Sigmoid colon (tissue), 7 donors: Measurements from ENCODE around the gene NF2. TPM values are rescaled to one million over a fixed set of nuclear protein-coding genes. Genes with fewer than 3 reads are reported as not detected.

Source experiments
- DNase-seq: peaks from one replicate; pipeline ENCODE4 v3.0.0-alpha.2; 2019
- H3K27ac ChIP-seq, 4 donors: fragments of 200-600 bp; sonication (generic); one replicate each; pipeline ENCODE4 v1.5.1; 2016 to 2019; ENCODE audit warnings: mild to moderate bottlenecking in 1 of 4
- H3K27me3 ChIP-seq, 3 donors: fragments of 200-600 bp; sonication (generic); one replicate each; pipeline ENCODE4 v1.5.1; 2019; ENCODE audit warnings: mild to moderate bottlenecking in 1 of 3
- H3K36me3 ChIP-seq, 4 donors: fragments of 200-600 bp; sonication (generic); one replicate each; pipeline ENCODE4 v1.5.1; 2016 to 2019
- H3K4me1 ChIP-seq, 4 donors: fragments of 200-600 bp; sonication (generic); one replicate each; pipeline ENCODE4 v1.5.1; 2017 to 2019
- H3K4me3 ChIP-seq, 4 donors: fragments of 200-600 bp; sonication (generic); one replicate each; pipeline ENCODE4 v1.5.1; 2017 to 2019; ENCODE audit warnings: mild to moderate bottlenecking in 2 of 4, moderate library complexity in 1 of 4
- H3K9me3 ChIP-seq, 4 donors: fragments of 200-600 bp in 3 of 4; sonication (generic) in 3 of 4; one replicate each; pipeline versions ENCODE4 v1.5.1 to v1.6.1; 2013 to 2019
- EP300 ChIP-seq, 4 donors: sonication (generic); formaldehyde crosslinking; IDR thresholded peaks; one replicate each; pipeline ENCODE4 v1.6.1; 2017; ENCODE audit warnings: antibody characterized with exemption in 4 of 4
- POLR2A ChIP-seq, 2 donors: fragments of 450-650 bp; IDR thresholded peaks; one replicate each; pipeline ENCODE4 v1.6.1; 2016; ENCODE audit warnings: antibody characterized with exemption in 2 of 2, mild to moderate bottlenecking in 2 of 2, moderate library complexity in 2 of 2
- POLR2AphosphoS5 ChIP-seq, 4 donors: sonication (generic); formaldehyde crosslinking; IDR thresholded peaks; one replicate each; pipeline ENCODE4 v1.6.1; 2017; ENCODE audit warnings: antibody characterized with exemption in 4 of 4
- WGBS, 2 donors: extraction: QIAGEN DNeasy Blood & Tissue Kit; methylation state at CpG; one replicate each; pipeline ENCODE4 v1.1.7; 2013; 5-methylcytosine and 5-hydroxymethylcytosine counted together
- intact Hi-C: fragments of 100-400 bp; cut with DNase I; formaldehyde crosslinking; loops from one replicate; pipeline ENCODE4 v1.15.1; 2023
- polyA plus RNA-seq, 3 donors: library from polyadenylated mRNA; stranded (reverse); fragments of 200-250 nt; gene quantifications; one replicate each; pipeline ENCODE4 v1.2.3, GENCODE V29; 2013
- total RNA-seq, 4 donors: library from RNA; depleted of rRNA; stranded (reverse); fragments of >200 nt; gene quantifications; one replicate each; pipeline ENCODE4 v1.1.0, GENCODE V29; 2016
- TF ChIP-seq, protein P1 (sequence below), 4 experiments: fragments of 450-650 bp in 3 of 4; fragments of 200-600 bp in 1 of 4; IDR thresholded peaks; one replicate each; pipeline ENCODE4 v1.5.1; 2016 to 2019; ENCODE audit warnings: antibody characterized with exemption in 4 of 4, mild to moderate bottlenecking in 3 of 4, moderate library complexity in 2 of 4
- donor health status: healthy with polysubstance abuse.
- donor health status: Bipolar disorder and iron deficiency.
- donor health status: healthy.

The NF2 gene
- total and polyA plus RNA-seq, 7 donors, result 3.6 to 34.3 (median 18.7) TPM

DNA sequence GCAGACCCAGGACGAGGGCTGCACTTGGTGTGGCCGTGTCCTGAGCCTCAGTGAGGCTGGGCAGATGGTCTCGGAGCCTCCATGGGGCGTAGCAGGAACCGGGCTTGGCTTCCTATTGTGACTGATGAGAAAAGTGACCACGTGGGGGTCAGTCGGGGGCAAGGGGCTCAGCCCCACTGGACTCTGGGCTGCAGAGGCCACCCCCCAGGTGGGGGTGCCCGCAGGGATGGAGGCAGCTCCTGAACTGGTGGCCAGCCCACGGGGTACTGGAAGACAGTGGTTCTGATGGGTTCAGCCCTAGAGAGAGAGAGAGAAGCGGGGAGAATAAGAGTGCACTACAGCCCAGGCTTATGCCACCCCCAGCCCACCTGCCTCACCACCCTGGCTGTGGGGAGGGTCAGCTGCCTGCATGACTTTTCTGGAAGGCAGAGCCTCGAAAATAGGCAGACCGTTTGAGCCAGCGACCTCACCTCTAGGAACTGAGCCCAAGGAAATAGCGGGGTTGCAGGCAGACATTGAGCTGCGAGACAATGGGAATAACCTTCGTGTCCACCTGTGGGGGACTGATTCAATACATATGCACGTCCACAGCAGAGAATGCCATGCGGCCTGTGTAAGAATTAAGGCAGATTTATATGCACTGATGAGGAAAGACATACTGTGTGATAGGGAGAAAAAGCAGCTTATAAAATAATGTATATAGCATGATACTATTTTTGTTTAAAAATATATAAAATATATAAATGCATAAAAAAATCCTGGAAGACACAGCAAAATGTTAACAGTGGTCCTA, 127.8 kb downstream of the NF2 start:
- TF ChIP-seq POLR2AphosphoS5 (IDR thresholded peaks at IDR 0.05), result no peak
- no peak for TF ChIP-seq EP300 (IDR thresholded peaks at IDR 0.05)
- no peak for TF ChIP-seq POLR2A (IDR thresholded peaks at IDR 0.05)
- TF ChIP-seq, protein P1, sequence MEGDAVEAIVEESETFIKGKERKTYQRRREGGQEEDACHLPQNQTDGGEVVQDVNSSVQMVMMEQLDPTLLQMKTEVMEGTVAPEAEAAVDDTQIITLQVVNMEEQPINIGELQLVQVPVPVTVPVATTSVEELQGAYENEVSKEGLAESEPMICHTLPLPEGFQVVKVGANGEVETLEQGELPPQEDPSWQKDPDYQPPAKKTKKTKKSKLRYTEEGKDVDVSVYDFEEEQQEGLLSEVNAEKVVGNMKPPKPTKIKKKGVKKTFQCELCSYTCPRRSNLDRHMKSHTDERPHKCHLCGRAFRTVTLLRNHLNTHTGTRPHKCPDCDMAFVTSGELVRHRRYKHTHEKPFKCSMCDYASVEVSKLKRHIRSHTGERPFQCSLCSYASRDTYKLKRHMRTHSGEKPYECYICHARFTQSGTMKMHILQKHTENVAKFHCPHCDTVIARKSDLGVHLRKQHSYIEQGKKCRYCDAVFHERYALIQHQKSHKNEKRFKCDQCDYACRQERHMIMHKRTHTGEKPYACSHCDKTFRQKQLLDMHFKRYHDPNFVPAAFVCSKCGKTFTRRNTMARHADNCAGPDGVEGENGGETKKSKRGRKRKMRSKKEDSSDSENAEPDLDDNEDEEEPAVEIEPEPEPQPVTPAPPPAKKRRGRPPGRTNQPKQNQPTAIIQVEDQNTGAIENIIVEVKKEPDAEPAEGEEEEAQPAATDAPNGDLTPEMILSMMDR (IDR thresholded peaks at IDR 0.05), result no peak
- Histone ChIP-seq H3K4me3 (no peak overlapping the region), H3K27ac (no peak overlapping the region), H3K27me3 (no peaks in the 10 kb centered on the region), H3K4me1 (peaks cover 0 to 16% (median 10%) of the 10 kb centered on the region in 4 donors), H3K9me3 (no peaks in the 10 kb centered on the region), H3K36me3 (peaks cover 0 to 24% (median 4%) of the 10 kb centered on the region in 4 donors)
- WGBS, 2 donors, result 90 to 91% methylated on average over 18 of the region's 18 CpGs
- intact Hi-C loops, result no loop called here
- no peak for DNase-seq

DNA sequence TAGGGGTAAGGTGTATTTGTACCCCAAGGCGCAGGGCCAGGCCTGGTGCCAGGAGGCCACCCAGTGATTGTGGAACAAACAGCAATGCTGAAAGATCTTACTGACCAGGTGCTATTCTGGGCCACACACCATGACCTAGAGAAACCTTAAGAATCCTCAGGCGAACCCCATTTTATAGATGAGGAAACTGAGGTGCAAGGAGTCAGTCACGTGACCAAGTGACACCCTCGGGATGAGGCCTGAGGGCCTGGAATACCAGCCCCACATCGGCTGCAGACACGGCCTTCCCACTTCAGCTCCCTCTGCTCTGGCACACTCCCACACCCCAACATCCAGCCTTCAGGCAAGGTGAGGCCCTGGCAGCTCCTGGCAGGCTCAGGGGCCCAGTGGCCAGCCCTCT, 129.4 kb downstream of the NF2 start:
- intact Hi-C loops, result no loop called here
- WGBS, 2 donors, result 82 to 90% methylated on average over 6 of the region's 6 CpGs
- H3K4me3 ChIP-seq, result no peak overlapping the region
- H3K36me3 ChIP-seq, result peaks cover 0 to 27% (median 4%) of the 10 kb centered on the region in 4 donors
- H3K9me3 ChIP-seq, result no peaks in the 10 kb centered on the region
- H3K4me1 ChIP-seq, result peaks cover 0 to 16% (median 10%) of the 10 kb centered on the region in 4 donors
- TF ChIP-seq EP300 (IDR thresholded peaks at IDR 0.05) (no peak), POLR2AphosphoS5 (IDR thresholded peaks at IDR 0.05) (no peak)
- no peak overlapping the region for H3K27ac ChIP-seq
- no peak for DNase-seq
- H3K27me3 ChIP-seq, result no peaks in the 10 kb centered on the region

DNA sequence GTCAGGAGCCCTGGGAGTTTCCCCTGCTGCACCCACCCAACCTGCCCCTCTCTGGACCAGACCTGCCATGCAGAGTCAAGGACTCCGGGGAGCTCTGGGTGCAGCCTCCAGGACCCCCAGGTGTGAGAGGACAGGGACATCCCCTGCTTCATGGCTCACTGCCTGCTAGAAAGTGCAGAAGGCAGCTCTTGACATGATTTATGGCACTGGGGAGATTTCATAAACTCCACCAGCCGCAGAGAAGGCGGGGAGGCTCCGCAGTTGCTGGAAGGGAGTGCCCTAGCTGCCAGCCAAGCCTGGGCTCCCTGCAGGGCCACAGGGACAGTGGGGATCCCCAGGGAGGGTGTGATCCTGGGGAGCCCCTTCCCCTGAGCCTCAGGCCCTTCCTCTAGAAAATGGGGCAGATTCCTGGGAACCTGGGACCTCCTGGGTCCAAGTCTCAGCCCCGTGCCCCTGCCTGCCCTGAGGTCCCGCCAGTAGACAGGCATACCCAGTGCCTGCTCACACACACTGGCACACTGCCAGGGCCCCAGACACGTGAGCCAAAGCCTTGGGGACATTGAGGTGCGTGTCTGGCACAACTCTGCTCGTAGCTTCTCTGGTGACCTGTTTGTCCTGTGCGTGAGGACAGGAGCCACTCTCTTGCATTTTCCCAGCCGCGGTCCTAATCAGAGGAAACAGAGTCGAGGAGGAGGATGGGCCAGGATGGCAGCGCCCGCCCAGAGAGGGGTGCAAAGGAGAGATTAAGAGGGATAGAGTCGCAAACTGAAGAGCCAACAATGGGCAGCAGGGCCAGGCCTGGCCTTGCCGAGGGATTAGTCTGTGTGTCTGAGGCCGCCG, 130.1 kb downstream of the NF2 start:
- Histone ChIP-seq H3K4me3 (no peak overlapping the region), H3K4me1 (peaks cover 0 to 16% (median 10%) of the 10 kb centered on the region in 4 donors), H3K27ac (no peak overlapping the region), H3K9me3 (no peaks in the 10 kb centered on the region), H3K36me3 (peaks cover 0 to 34% (median 4%) of the 10 kb centered on the region in 4 donors), H3K27me3 (no peaks in the 10 kb centered on the region)
- intact Hi-C loops, result no loop called here
- TF ChIP-seq POLR2A (IDR thresholded peaks at IDR 0.05) (no peak), POLR2AphosphoS5 (IDR thresholded peaks at IDR 0.05) (no peak), EP300 (IDR thresholded peaks at IDR 0.05) (no peak)
- TF ChIP-seq, protein P1 (IDR thresholded peaks at IDR 0.05), result no peak
- WGBS, 2 donors, result 51 to 60% methylated on average over 19 of the region's 19 CpGs
- no peak for DNase-seq

DNA sequence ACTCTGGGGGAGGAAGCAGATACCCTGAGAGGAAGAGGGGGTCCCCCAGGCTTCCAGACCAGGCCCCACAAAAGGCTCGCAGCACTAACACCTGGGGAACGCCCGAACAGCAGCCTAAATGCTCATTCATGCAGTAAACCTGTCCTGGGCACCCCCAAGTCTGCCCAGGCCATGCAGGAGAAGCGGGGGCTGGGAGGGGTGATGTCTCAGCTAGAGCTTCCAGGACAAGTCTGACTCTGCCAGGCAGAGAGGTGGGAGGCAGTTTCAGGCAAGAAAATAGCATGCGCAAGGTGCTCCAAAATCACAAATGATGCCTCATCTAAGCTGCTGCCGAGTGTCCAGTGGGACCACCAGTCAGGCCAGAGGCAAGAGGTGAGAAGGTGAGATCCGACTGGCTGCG, 131.0 kb downstream of the NF2 start:
- Histone ChIP-seq H3K27me3 (no peaks in the 10 kb centered on the region), H3K36me3 (peaks cover 0 to 41% (median 5%) of the 10 kb centered on the region in 4 donors), H3K4me1 (peaks cover 0 to 16% (median 10%) of the 10 kb centered on the region in 4 donors), H3K4me3 (no peak overlapping the region), H3K9me3 (no peaks in the 10 kb centered on the region), H3K27ac (no peak overlapping the region)
- no peak for TF ChIP-seq EP300 (IDR thresholded peaks at IDR 0.05)
- TF ChIP-seq POLR2AphosphoS5 (IDR thresholded peaks at IDR 0.05), result no peak
- TF ChIP-seq, protein P1 (IDR thresholded peaks at IDR 0.05), result no peak
- TF ChIP-seq POLR2A (IDR thresholded peaks at IDR 0.05), result no peak
- intact Hi-C loops, result no loop called here
- DNase-seq, result no peak
- 86 to 95% methylated on average over 8 of the region's 8 CpGs for WGBS, 2 donors

DNA sequence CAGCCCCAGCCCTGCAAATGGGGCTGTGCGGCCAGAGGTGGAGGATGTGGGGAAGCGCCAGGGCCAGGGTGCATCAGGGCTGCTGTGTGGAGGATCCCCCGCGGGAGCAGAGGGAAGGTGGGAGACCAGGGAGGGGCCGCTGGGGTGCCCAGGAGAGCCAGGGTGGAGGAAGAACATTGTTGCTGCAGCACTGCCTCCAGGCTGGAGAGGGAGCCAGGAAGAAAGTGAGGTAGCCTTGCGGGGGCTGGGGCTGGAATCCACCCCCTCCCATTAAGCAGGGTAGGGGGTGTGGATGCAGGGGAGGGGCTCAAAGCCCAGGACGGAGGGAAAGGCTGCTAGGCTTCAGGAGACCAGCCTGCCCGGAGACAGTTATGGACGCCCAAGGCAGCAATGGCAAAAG, 131.4 kb downstream of the NF2 start:
- no peak overlapping the region for H3K4me3 ChIP-seq
- H3K27me3 ChIP-seq, result no peaks in the 10 kb centered on the region
- H3K36me3 ChIP-seq, result peaks cover 0 to 41% (median 7%) of the 10 kb centered on the region in 4 donors
- peaks cover 0 to 16% (median 10%) of the 10 kb centered on the region in 4 donors for H3K4me1 ChIP-seq
- no peaks in the 10 kb centered on the region for H3K9me3 ChIP-seq
- WGBS, 2 donors, result 80 to 88% methylated on average over 9 of the region's 9 CpGs
- intact Hi-C loops, result no loop called here
- no peak for DNase-seq
- no peak overlapping the region for H3K27ac ChIP-seq
- TF ChIP-seq POLR2A (IDR thresholded peaks at IDR 0.05) (no peak), EP300 (IDR thresholded peaks at IDR 0.05) (no peak), POLR2AphosphoS5 (IDR thresholded peaks at IDR 0.05) (no peak)
- TF ChIP-seq, protein P1 (IDR thresholded peaks at IDR 0.05), result no peak
